ENCODE results near the gene GSG1.

- TF ChIP-seq, protein P1, sequence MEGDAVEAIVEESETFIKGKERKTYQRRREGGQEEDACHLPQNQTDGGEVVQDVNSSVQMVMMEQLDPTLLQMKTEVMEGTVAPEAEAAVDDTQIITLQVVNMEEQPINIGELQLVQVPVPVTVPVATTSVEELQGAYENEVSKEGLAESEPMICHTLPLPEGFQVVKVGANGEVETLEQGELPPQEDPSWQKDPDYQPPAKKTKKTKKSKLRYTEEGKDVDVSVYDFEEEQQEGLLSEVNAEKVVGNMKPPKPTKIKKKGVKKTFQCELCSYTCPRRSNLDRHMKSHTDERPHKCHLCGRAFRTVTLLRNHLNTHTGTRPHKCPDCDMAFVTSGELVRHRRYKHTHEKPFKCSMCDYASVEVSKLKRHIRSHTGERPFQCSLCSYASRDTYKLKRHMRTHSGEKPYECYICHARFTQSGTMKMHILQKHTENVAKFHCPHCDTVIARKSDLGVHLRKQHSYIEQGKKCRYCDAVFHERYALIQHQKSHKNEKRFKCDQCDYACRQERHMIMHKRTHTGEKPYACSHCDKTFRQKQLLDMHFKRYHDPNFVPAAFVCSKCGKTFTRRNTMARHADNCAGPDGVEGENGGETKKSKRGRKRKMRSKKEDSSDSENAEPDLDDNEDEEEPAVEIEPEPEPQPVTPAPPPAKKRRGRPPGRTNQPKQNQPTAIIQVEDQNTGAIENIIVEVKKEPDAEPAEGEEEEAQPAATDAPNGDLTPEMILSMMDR (IDR thresholded peaks at IDR 0.05), result no peak
- TF ChIP-seq RARB (CRISPR knock-in tag; IDR thresholded peaks at IDR 0.05), result no peak
- no peak for TF ChIP-seq POLR2A (IDR thresholded peaks at IDR 0.05; ENCODE audit: low read length)
Observed at GRCh38 chr12:13152756-13153155, 49.3 kb upstream of the GSG1 start.
